GM12891 (cell line): Measurements from ENCODE around the gene MAPKAPK5.

Source experiments
- POLR2A ChIP-seq: IDR thresholded peaks from 2 replicates; pipeline ENCODE4 v1.6.1; 2011; ENCODE audit warnings: low read depth, low read length, control low read depth
- POLR2AphosphoS5 ChIP-seq: IDR thresholded peaks from 2 replicates; pipeline ENCODE4 v1.6.1; 2011; ENCODE audit warnings: low read depth, low read length, control low read depth
- POU2F2 ChIP-seq: IDR thresholded peaks from 2 replicates; pipeline ENCODE4 v1.6.1; 2011; ENCODE audit warnings: low read depth, mild to moderate bottlenecking, control low read depth, low read length, moderate library complexity
- SPI1 ChIP-seq: IDR thresholded peaks from 2 replicates; pipeline ENCODE4 v1.6.1; 2011; ENCODE audit warnings: low read depth, low read length, control low read depth
- TAF1 ChIP-seq: IDR thresholded peaks from 2 replicates; pipeline ENCODE4 v1.6.1; 2011; ENCODE audit warnings: low read depth, low read length, control low read depth

DNA sequence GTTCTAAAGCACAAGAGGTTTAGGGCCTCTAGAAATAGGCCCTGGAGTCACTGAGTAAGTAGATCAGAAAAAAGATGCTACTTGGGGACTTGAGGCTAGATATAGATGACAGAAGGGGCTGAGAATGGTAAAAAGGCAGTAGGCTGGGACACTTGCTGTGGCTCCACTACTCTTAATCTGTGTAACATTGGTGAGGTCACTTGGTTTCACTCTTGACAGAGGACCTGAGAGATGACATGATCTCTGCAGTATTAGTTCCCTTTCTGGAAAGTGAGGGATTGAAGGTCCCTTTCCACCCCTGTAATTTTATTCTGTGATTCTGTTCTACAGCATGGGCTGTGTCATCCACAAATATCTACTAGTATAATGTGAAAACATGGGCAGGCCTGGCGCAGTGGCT is 39.7 kb downstream of the MAPKAPK5 start:
- TF ChIP-seq POLR2AphosphoS5: no peak
- no peak for TF ChIP-seq POLR2A
- TF ChIP-seq TAF1: no peak
- TF ChIP-seq POU2F2: no peak
- no peak for TF ChIP-seq SPI1
